ENCODE results near the gene ANKS1B.
"Not testable (repeated sequence)": the region's sequence is repeated elsewhere in the genome, so short reads cannot be mapped to it uniquely, and the experiment has no call there.

ANKS1B gene

GRCh38 chr12:99036566-99036965, 948.2 kb downstream of the ANKS1B start:
- DNase-seq, result no peak

GRCh38 chr12:99035803-99036202, 948.9 kb downstream of the ANKS1B start:
- DNase-seq, result no peak

GRCh38 chr12:99034201-99034600, 950.5 kb downstream of the ANKS1B start:
- not testable (repeated sequence) for DNase-seq

GRCh38 chr12:99029511-99030271, 955.0 kb downstream of the ANKS1B start:
- DNase-seq, result no peak

- DNase-seq, result no peak
These were observed 957.3 kb downstream of the ANKS1B start for GRCh38 chr12:99027461-99027860.

GRCh38 chr12:99027055-99027393, 957.7 kb downstream of the ANKS1B start:
- no peak for DNase-seq

- DNase-seq, result no peak
These were observed 958.2 kb downstream of the ANKS1B start for GRCh38 chr12:99026332-99027054.

- no peak for DNase-seq
These were observed 959.9 kb downstream of the ANKS1B start for GRCh38 chr12:99024870-99025269.

- DNase-seq, result peak; percentile 15 to 29 (median 21)
These were observed 960.5 kb downstream of the ANKS1B start for GRCh38 chr12:99024191-99024590.

- DNase-seq, result peak in 2 of 3 donors; percentile 19 to 26
These were observed 963.9 kb downstream of the ANKS1B start for GRCh38 chr12:99020871-99021270.

GRCh38 chr12:99019798-99020197, 964.9 kb downstream of the ANKS1B start:
- no peak for DNase-seq

- DNase-seq, result no peak
These were observed 966.8 kb downstream of the ANKS1B start for GRCh38 chr12:99017971-99018370.

GRCh38 chr12:99009654-99010296, 975.0 kb downstream of the ANKS1B start:
- DNase-seq, result no peak

GRCh38 chr12:99005601-99006000, 979.1 kb downstream of the ANKS1B start:
- no peak for DNase-seq

GRCh38 chr12:99004799-99005466, 979.8 kb downstream of the ANKS1B start:
- no peak for DNase-seq

GRCh38 chr12:99002731-99003130, 982.0 kb downstream of the ANKS1B start:
- DNase-seq, result no peak

GRCh38 chr12:99002156-99002555, 982.6 kb downstream of the ANKS1B start:
- no peak for DNase-seq

GRCh38 chr12:98999559-98999958, 985.2 kb downstream of the ANKS1B start:
- DNase-seq, result no peak

GRCh38 chr12:98998697-98999299, 985.9 kb downstream of the ANKS1B start:
- peak; percentile 32 to 59 (median 50) for DNase-seq

GRCh38 chr12:98997899-98998298, 986.8 kb downstream of the ANKS1B start:
- DNase-seq, result no peak

GRCh38 chr12:98990648-98991047, 994.1 kb downstream of the ANKS1B start:
- DNase-seq, result no peak

- DNase-seq, result no peak
These were observed 999.6 kb downstream of the ANKS1B start for GRCh38 chr12:98985156-98985555.

GRCh38 chr12:98983647-98984046, 1001.1 kb downstream of the ANKS1B start:
- DNase-seq, result no peak

All from suppressor macrophage treated with lipopolysaccharide for 1 hour (primary cell).